ENCODE data around the gene HIPK4. TPM values are rescaled to one million over a fixed set of nuclear protein-coding genes. Genes with fewer than 3 reads are reported as not detected.

HIPK4 gene
- polyA plus RNA-seq, 1 experiment, result 0.09 TPM

- TF ChIP-seq CTCF (IDR thresholded peaks at IDR 0.05; ENCODE audit: low read depth, low read length), result no peak
- no peak overlapping the region for H3K27ac ChIP-seq (ENCODE audit: low read depth, low read length)
- no peaks in the 10 kb centered on the region; the same call in 1 of the 2 replicates for H3K9me3 ChIP-seq (ENCODE audit: control insufficient read depth, insufficient read depth, low read length)
- H3K4me3 ChIP-seq (ENCODE audit: low read depth, low read length), result no peak overlapping the region
- no peak for DNase-seq (ENCODE audit: low read depth, low spot score)
- no peaks in the 10 kb centered on the region for H3K27me3 ChIP-seq (ENCODE audit: control insufficient read depth, insufficient read depth, low read length)
- ChIA-PET POLR2A (interaction anchor here (0.7 kb wide), 2 partner anchors 9 to 29 kb away, joined by 3 to 11 read pairs; no protein-coding TSS in a partner anchor), CTCF (no interaction called here)
Measured at GRCh38 chr19:40393894-40394815, 4.2 kb upstream of the HIPK4 start.

- Histone ChIP-seq H3K27ac (ENCODE audit: low read depth, low read length) (no peak overlapping the region), H3K27me3 (ENCODE audit: control insufficient read depth, insufficient read depth, low read length) (no peaks in the 10 kb centered on the region), H3K4me3 (ENCODE audit: low read depth, low read length) (no peak overlapping the region), H3K9me3 (ENCODE audit: control insufficient read depth, insufficient read depth, low read length) (no peaks in the 10 kb centered on the region)
- CTCF ChIA-PET, result no interaction called here
- no peak; the same call in 1 of the 2 replicates for TF ChIP-seq CTCF (IDR thresholded peaks at IDR 0.05; ENCODE audit: low read depth, low read length)
- POLR2A ChIA-PET, result no interaction called here
- no peak for DNase-seq (ENCODE audit: low read depth, low spot score)
Measured at GRCh38 chr19:40392894-40393517, 3.0 kb upstream of the HIPK4 start.

GRCh38 chr19:40392123-40392522 is 2.1 kb upstream of the HIPK4 start:
- no peak overlapping the region for H3K27ac ChIP-seq (ENCODE audit: low read depth, low read length)
- H3K4me3 ChIP-seq (ENCODE audit: low read depth, low read length), result no peak overlapping the region
- no peak for DNase-seq (ENCODE audit: low read depth, low spot score)
- ChIA-PET POLR2A (no interaction called here), CTCF (no interaction called here)
- no peaks in the 10 kb centered on the region for H3K27me3 ChIP-seq (ENCODE audit: control insufficient read depth, insufficient read depth, low read length)
- no peaks in the 10 kb centered on the region for H3K9me3 ChIP-seq (ENCODE audit: control insufficient read depth, insufficient read depth, low read length)
- TF ChIP-seq CTCF (IDR thresholded peaks at IDR 0.05; ENCODE audit: low read depth, low read length), result no peak

GRCh38 chr19:40389404-40390083 is 437 bp downstream of the HIPK4 start:
- Histone ChIP-seq H3K4me3 (ENCODE audit: low read depth, low read length) (no peak overlapping the region), H3K27ac (ENCODE audit: low read depth, low read length) (no peak overlapping the region), H3K27me3 (ENCODE audit: control insufficient read depth, insufficient read depth, low read length) (no peaks in the 10 kb centered on the region), H3K9me3 (ENCODE audit: control insufficient read depth, insufficient read depth, low read length) (no peaks in the 10 kb centered on the region)
- DNase-seq (ENCODE audit: low read depth, low spot score), result no peak
- CTCF ChIA-PET, result interaction anchor here (1.4 kb wide), 1 partner anchor 31 kb away, joined by 5 read pairs; no protein-coding TSS in a partner anchor
- POLR2A ChIA-PET, result interaction anchor here (0.5 kb wide), 1 partner anchor 181 kb away, joined by 3 read pairs; no protein-coding TSS in a partner anchor
- TF ChIP-seq CTCF (IDR thresholded peaks at IDR 0.05; ENCODE audit: low read depth, low read length), result no peak

All from AG04450 (cell line).